GM18951 (cell line): Measurements from ENCODE around the gene ALPI.

ENCODE experiments used
- POLR2A ChIP-seq: IDR thresholded peaks from 4 replicates; pipeline ENCODE4 v1.6.1; 2011; ENCODE audit warnings: mild to moderate bottlenecking; ENCODE audit not compliant: insufficient read length, insufficient read depth; ENCODE audit errors: extremely low read depth
- in situ Hi-C: fragments of 300-500 bp; cut with MboI; formaldehyde crosslinking; loops from one replicate; pipeline ENCODE4 v1.12.0; 2022; ENCODE audit warnings: low sequenced_read_pairs, mixed read lengths, inconsistent platforms; ENCODE audit not compliant: unreplicated experiment

Gene ALPI

GRCh38 chr2:232489516-232490220 lies 33.7 kb downstream of the ALPI start:
- no peak for TF ChIP-seq POLR2A
- in situ Hi-C loops: no loop called here

DNA sequence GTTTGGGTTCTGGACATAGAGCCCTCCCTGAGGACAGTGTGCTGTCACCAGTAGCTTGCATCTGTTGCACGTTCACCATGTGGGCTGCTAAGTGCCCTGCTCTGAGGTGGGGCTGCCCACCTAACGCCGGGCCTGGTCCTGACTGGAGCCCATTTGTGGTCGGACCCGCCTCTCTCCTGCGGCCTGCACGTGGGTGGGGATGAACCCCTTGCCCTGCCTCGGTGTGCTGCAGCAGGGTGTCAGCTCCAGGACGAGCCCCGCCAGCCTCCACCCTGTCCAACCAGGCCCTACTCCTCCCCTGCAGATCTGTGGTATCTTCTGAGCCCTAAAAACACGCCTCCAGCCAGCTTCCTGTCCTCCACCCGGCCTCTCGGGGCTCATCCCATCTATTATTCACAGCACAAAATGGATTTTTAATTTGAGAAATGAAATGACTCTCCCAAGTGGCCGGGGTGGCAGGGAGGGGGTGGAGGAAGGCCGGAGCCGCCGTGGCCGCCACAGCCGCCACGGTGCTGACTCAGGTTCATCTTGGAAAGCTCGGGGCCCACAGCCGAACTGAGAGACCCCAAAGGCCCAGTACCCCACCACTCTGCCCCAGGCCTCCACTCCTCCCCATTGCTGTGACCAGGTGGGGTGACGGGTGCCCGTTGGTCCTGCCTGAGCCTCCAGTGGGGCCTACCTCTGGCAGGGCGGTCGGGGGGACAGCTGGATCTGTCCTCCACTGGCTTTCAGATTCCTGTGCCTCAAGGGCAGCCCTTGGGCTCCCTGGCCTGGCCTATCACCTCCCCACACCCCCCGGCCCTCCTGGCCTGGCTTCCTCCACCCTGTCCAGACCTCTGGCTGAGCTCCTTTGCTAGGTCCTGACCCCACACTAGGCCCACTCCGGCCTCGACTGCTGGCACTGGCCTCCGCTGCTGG lies 34.5 kb downstream of the ALPI start:
- no peak for TF ChIP-seq POLR2A
- in situ Hi-C loops: no loop called here

DNA sequence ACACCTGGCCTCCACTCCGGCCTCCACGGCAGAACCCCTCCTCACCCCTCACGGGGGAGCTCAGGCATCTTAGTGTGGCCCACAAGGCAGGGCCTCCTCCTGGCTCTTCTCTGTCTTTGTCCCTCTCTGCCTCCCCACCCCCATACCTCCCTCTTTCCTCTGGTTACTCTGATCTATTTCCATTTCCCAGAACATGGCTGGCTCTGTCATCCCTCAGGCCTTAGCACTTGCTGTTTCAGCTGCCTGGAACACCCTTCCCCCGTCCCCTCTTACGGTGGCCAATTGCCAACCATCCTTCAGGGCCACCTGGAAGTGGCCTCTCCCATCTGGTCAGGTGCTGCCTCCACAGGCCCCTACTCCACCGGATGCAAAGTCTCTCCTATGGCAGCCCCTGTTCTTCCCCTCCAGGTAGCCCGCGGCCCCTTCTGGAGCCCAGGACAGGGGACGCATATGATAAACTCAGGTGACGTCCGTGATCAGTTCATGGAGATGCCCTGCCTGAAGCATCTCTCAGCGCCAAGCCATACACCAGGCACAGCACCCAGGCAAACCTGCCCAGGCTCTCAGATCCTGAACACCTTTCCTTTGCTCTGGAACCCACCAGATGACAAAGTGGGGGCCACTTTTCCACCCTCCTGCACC lies 35.3 kb downstream of the ALPI start:
- TF ChIP-seq POLR2A: no peak
- in situ Hi-C loops: no loop called here

DNA sequence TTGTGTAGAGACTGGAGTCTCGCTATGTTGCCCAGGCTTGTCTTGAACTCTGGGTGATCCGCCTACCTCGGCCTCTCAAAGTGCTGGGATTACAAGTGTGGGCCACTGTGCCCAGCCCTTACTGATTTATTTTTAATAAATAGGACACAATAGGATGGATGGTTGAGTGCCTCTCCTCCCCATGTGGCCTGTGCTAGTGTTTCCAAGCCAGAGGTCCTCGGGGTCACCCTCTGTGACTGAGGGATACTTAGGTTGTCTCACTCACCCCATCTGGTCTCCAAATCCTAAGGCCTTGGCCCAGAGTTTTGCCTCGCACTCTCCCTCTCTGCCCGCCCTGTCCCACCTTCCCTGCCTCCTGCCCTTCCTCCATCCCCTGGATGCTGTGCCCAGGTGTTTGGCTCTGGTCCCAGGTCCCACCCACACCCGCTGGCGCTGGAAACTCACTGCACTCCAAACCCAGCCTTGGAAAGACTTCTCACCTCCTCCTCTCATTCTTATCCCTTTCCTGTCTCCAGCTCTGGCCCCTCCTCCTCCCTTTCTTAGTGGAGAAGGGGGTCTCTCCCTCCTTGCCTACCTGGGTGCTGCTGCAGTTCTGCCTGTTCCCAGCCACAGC lies 36.4 kb downstream of the ALPI start:
- TF ChIP-seq POLR2A: no peak
- in situ Hi-C loops: no loop called here

GRCh38 chr2:232492963-232493700 lies 37.2 kb downstream of the ALPI start:
- in situ Hi-C loops: no loop called here
- TF ChIP-seq POLR2A: no peak

- TF ChIP-seq POLR2A: no peak
- in situ Hi-C loops: no loop called here
Observed at GRCh38 chr2:232493701-232494474, 37.9 kb downstream of the ALPI start.

DNA sequence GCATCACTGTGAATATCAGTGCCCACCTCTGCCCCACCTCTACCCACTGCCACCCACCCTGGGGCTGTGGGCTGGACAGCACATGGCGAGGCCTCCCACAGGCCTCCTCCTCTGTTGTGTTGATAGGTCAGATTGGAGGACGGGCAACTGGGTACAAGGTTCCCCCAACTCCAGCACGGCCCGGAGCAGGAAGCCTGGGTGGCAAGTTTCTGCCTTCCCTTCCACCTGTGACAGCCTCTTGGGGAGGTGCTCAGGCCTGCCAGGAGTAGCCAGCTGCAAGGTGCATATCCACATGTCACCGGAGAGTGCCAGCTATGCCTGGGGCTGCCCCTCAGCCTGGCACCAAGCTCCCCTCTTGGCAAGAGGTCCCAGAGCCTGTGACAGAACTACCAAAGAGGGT lies 38.6 kb downstream of the ALPI start:
- in situ Hi-C loops: no loop called here
- no peak for TF ChIP-seq POLR2A

- in situ Hi-C loops: no loop called here
- TF ChIP-seq POLR2A: no peak
Observed at GRCh38 chr2:232495292-232495691, 39.3 kb downstream of the ALPI start.

- in situ Hi-C loops: no loop called here
Observed at GRCh38 chr2:232496501-232497270, 40.7 kb downstream of the ALPI start.

DNA sequence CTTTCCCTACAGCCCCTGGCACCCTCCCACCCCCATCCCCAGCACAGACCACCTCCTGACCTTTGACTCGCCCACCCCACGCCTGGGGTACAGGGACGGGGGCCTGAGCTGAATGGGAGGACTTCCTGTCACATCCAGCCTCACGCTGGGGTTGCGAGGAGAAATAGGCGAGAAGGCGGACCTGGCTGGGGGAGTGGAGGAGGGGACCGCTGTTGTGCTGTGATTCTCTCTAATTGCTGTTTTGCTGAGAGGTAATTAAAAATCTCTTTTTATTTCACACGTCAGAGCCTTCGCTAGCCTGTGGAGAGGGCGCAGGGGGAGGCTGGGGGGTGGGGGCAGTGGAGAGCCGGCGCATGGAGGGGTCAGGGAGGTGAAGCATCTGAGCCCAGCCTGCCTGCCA lies 41.4 kb downstream of the ALPI start:
- in situ Hi-C loops: no loop called here
- no peak for TF ChIP-seq POLR2A

More at GRCh38 chr2:232496501-232497270, 40.7 kb downstream of the ALPI start:
- TF ChIP-seq POLR2A: no peak

DNA sequence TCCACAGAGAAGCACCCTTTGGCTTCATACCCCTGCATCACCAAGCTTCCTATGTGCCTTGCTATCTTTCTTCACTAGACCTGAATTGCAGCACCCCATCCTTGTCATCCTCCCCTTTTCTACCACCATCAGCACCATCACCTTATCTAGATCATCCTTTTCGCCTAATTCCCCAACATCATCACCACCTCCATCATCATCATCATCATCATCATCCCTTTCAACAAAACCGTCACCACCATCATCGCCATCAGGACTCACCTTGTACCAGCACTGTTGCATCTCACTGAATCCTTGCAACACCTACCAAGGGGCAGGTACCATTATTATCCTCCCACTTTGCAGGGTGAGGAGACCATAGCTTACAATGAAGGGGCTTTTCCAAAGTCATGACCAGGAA lies 42.5 kb downstream of the ALPI start:
- in situ Hi-C loops: no loop called here
- TF ChIP-seq POLR2A: no peak
